Neuronal stem cell (in vitro differentiated cells): ENCODE measurements around the gene MACROD2.
A peak's percentile ranks its signal among the peaks of the same experiment; 100 is the strongest.

Source experiments
- DNase-seq: peaks from one replicate; pipeline ENCODE4 v3.0.0-alpha.2; 2013; ENCODE audit warnings: low spot score
- H2AFZ ChIP-seq: one replicate; pipeline ENCODE4 v1.6.1; 2013; ENCODE audit warnings: mild to moderate bottlenecking, low read length, inconsistent platforms
- H2AK5ac ChIP-seq: 2 replicates; pipeline ENCODE4 v1.6.1; 2013; ENCODE audit warnings: low read depth, mild to moderate bottlenecking, inconsistent platforms, low read length, moderate library complexity, mixed read lengths
- H2BK120ac ChIP-seq: 2 replicates; pipeline ENCODE4 v1.6.1; 2013; ENCODE audit warnings: low read depth, mild to moderate bottlenecking, inconsistent platforms, low read length, moderate library complexity, mixed read lengths
- H2BK12ac ChIP-seq: one replicate; pipeline ENCODE4 v1.6.1; 2013; ENCODE audit warnings: low read length, inconsistent platforms
- H2BK15ac ChIP-seq: 2 replicates; pipeline ENCODE4 v1.6.1; 2013; ENCODE audit warnings: mild to moderate bottlenecking, low read length, inconsistent platforms, mixed read lengths
- H2BK5ac ChIP-seq: one replicate; pipeline ENCODE4 v1.6.1; 2013; ENCODE audit warnings: inconsistent platforms, mild to moderate bottlenecking, low read length, moderate library complexity
- H3K14ac ChIP-seq: one replicate; pipeline ENCODE4 v1.6.1; 2013; ENCODE audit warnings: low read length, inconsistent platforms
- H3K18ac ChIP-seq: 2 replicates; pipeline ENCODE4 v1.6.1; 2013; ENCODE audit warnings: low read length, inconsistent platforms
- H3K23ac ChIP-seq: 2 replicates; pipeline ENCODE4 v1.6.1; 2013; ENCODE audit warnings: low read depth, mild to moderate bottlenecking, mixed read lengths, low read length, inconsistent platforms; ENCODE audit not compliant: poor library complexity
- H3K27ac ChIP-seq: replicated peaks from 3 replicates; pipeline ENCODE4 v1.5.1; 2013; ENCODE audit warnings: low read length, inconsistent platforms
- H3K27me3 ChIP-seq, 3 experiments: 2 replicates each; pipeline ENCODE4 v1.6.1; 2013; ENCODE audit warnings: low read length in 3 of 3, mild to moderate bottlenecking in 2 of 3, inconsistent platforms in 1 of 3, low read depth in 1 of 3, mixed read lengths in 1 of 3, moderate library complexity in 1 of 3; ENCODE audit not compliant: control insufficient read depth in 3 of 3, insufficient read depth in 3 of 3
- H3K36me3 ChIP-seq, 2 donors: replicated peaks in 1 of 2; 2 replicates each; pipeline ENCODE4 v1.6.1; 2013; ENCODE audit warnings: low read length in 2 of 2; ENCODE audit not compliant: control insufficient read depth in 2 of 2, insufficient read depth in 2 of 2
- H3K4ac ChIP-seq: 2 replicates; pipeline ENCODE4 v1.6.1; 2013; ENCODE audit warnings: inconsistent platforms, mild to moderate bottlenecking, low read length, moderate library complexity
- H3K4me1 ChIP-seq, 2 donors: 1 replicate in 1 of 2; 2 replicates in 1 of 2; pipeline ENCODE4 v1.6.1; 2013; ENCODE audit warnings: low read length in 2 of 2, low read depth in 1 of 2; ENCODE audit not compliant: control insufficient read depth in 2 of 2, insufficient read depth in 1 of 2
- H3K4me2 ChIP-seq: one replicate; pipeline ENCODE4 v1.6.1; 2013; ENCODE audit warnings: mild to moderate bottlenecking, low read length, inconsistent platforms; ENCODE audit not compliant: insufficient read depth, poor library complexity, severe bottlenecking
- H3K4me3 ChIP-seq, 2 donors: 2 replicates each; pipeline ENCODE4 v1.5.1; 2013; ENCODE audit warnings: low read length in 2 of 2, mild to moderate bottlenecking in 2 of 2, inconsistent platforms in 1 of 2, moderate library complexity in 1 of 2
- H3K79me1 ChIP-seq: one replicate; pipeline ENCODE4 v1.6.1; 2013; ENCODE audit warnings: low read depth, mild to moderate bottlenecking, inconsistent platforms, low read length, moderate library complexity
- H3K9ac ChIP-seq: one replicate; pipeline ENCODE4 v1.6.1; 2013; ENCODE audit warnings: mild to moderate bottlenecking, low read depth, low read length, inconsistent platforms; ENCODE audit not compliant: poor library complexity
- H3K9me3 ChIP-seq, 2 donors: replicated peaks in 1 of 2; 2 replicates each; pipeline versions ENCODE3 to v1.6.1; 2013; ENCODE audit warnings: low read length in 2 of 2, mild to moderate bottlenecking in 2 of 2, inconsistent platforms in 1 of 2, low read depth in 1 of 2, mixed read lengths in 1 of 2, moderate library complexity in 1 of 2; ENCODE audit not compliant: control insufficient read depth in 2 of 2, insufficient read depth in 1 of 2
- H4K8ac ChIP-seq: one replicate; pipeline ENCODE4 v1.6.1; 2013; ENCODE audit warnings: low read depth, mild to moderate bottlenecking, inconsistent platforms, low read length, moderate library complexity
- H4K91ac ChIP-seq: one replicate; pipeline ENCODE4 v1.6.1; 2013; ENCODE audit warnings: low read length, low read depth, mild to moderate bottlenecking, inconsistent platforms; ENCODE audit not compliant: poor library complexity
- WGBS, 2 donors: extraction: QIAGEN DNeasy Blood & Tissue Kit; methylation state at CpG; one replicate each; pipeline ENCODE4 v1.1.7; 2013; ENCODE audit warnings: missing lambda C conversion rate in 2 of 2, mixed read lengths in 1 of 2; ENCODE audit not compliant: insufficient read length in 2 of 2, insufficient replicate concordance in 1 of 2; ENCODE audit errors: extremely low coverage in 2 of 2; 5-methylcytosine and 5-hydroxymethylcytosine counted together

MACROD2 gene

GRCh38 chr20:14450256-14450655 is 454.9 kb downstream of the MACROD2 start:
- DNase-seq: no peak

GRCh38 chr20:14451458-14451857 is 456.1 kb downstream of the MACROD2 start:
- no peak overlapping the region for H3K4me3 ChIP-seq
- H2BK12ac ChIP-seq: no peak overlapping the region
- peak overlapping the region; percentile 80 for H3K18ac ChIP-seq
- no CpG with 5 or more reads among the region's 4 CpGs for WGBS, 2 donors
- H3K4me2 ChIP-seq: no peak overlapping the region
- H2AFZ ChIP-seq: no peak overlapping the region
- H3K14ac ChIP-seq: peak overlapping the region; percentile 38
- H3K27ac ChIP-seq: no peak overlapping the region
- no peak overlapping the region for H2AK5ac ChIP-seq
- no peaks in the 10 kb centered on the region for H3K36me3 ChIP-seq
- no peak overlapping the region for H4K91ac ChIP-seq
- no peak overlapping the region for H2BK5ac ChIP-seq
- no peak overlapping the region for H3K4ac ChIP-seq
- no peak overlapping the region for H2BK15ac ChIP-seq
- DNase-seq: no peak
- H3K79me1 ChIP-seq: no peaks in the 10 kb centered on the region
- H4K8ac ChIP-seq: no peak overlapping the region
- H3K4me1 ChIP-seq: no peaks in the 10 kb centered on the region
- H2BK120ac ChIP-seq: no peak overlapping the region
- H3K9me3 ChIP-seq: peaks cover 3 to 6% of the 10 kb centered on the region in 2 donors
- no peak overlapping the region for H3K9ac ChIP-seq
- H3K27me3 ChIP-seq: no peaks in the 10 kb centered on the region
- H3K23ac ChIP-seq: no peak overlapping the region

More at GRCh38 chr20:14450256-14450655, 454.9 kb downstream of the MACROD2 start:
- no peak overlapping the region for H3K23ac ChIP-seq
- no peak overlapping the region for H2AK5ac ChIP-seq
- WGBS, 2 donors: no CpG with 5 or more reads among the region's 2 CpGs
- no peaks in the 10 kb centered on the region for H3K79me1 ChIP-seq
- no peak overlapping the region for H3K18ac ChIP-seq
- H2BK15ac ChIP-seq: no peak overlapping the region
- H3K14ac ChIP-seq: no peak overlapping the region
- H4K8ac ChIP-seq: no peak overlapping the region
- no peak overlapping the region for H2BK5ac ChIP-seq
- no peaks in the 10 kb centered on the region for H3K36me3 ChIP-seq
- H3K4me2 ChIP-seq: no peak overlapping the region
- no peaks in the 10 kb centered on the region for H3K4me1 ChIP-seq
- no peak overlapping the region for H3K4ac ChIP-seq
- H3K9me3 ChIP-seq: peaks cover 3 to 6% of the 10 kb centered on the region in 2 donors
- no peak overlapping the region for H2AFZ ChIP-seq
- H3K9ac ChIP-seq: no peak overlapping the region
- no peak overlapping the region for H3K4me3 ChIP-seq
- no peak overlapping the region for H2BK12ac ChIP-seq
- no peak overlapping the region for H3K27ac ChIP-seq
- no peak overlapping the region for H4K91ac ChIP-seq
- H2BK120ac ChIP-seq: no peak overlapping the region
- H3K27me3 ChIP-seq: no peaks in the 10 kb centered on the region

- H4K91ac ChIP-seq: no peak overlapping the region
Measured at GRCh38 chr20:14453259-14453658, 457.9 kb downstream of the MACROD2 start.

GRCh38 chr20:14454296-14454695 is 459.0 kb downstream of the MACROD2 start:
- H3K23ac ChIP-seq: no peak overlapping the region
- no peak overlapping the region for H3K14ac ChIP-seq
- no peaks in the 10 kb centered on the region for H3K27me3 ChIP-seq
- no peak overlapping the region for H3K4me3 ChIP-seq
- DNase-seq: no peak
- no peak overlapping the region for H2BK15ac ChIP-seq
- no peak overlapping the region for H4K91ac ChIP-seq
- no peak overlapping the region for H3K27ac ChIP-seq
- no peak overlapping the region for H2BK12ac ChIP-seq
- no CpG with 5 or more reads among the region's 1 CpG for WGBS, 2 donors
- no peak overlapping the region for H2AFZ ChIP-seq
- H3K4me1 ChIP-seq: no peaks in the 10 kb centered on the region
- H3K9me3 ChIP-seq: peaks cover 3 to 6% of the 10 kb centered on the region in 2 donors
- H2BK120ac ChIP-seq: no peak overlapping the region
- H3K9ac ChIP-seq: no peak overlapping the region
- no peak overlapping the region for H4K8ac ChIP-seq
- H3K4me2 ChIP-seq: no peak overlapping the region
- H2BK5ac ChIP-seq: no peak overlapping the region
- H2AK5ac ChIP-seq: no peak overlapping the region
- no peaks in the 10 kb centered on the region for H3K79me1 ChIP-seq
- no peak overlapping the region for H3K18ac ChIP-seq
- no peak overlapping the region for H3K4ac ChIP-seq
- no peaks in the 10 kb centered on the region for H3K36me3 ChIP-seq

More at GRCh38 chr20:14453259-14453658, 457.9 kb downstream of the MACROD2 start:
- H2BK15ac ChIP-seq: no peak overlapping the region
- no peak overlapping the region for H2BK12ac ChIP-seq
- H3K4me3 ChIP-seq: no peak overlapping the region
- H3K4me2 ChIP-seq: no peak overlapping the region
- H2AFZ ChIP-seq: no peak overlapping the region
- no peak overlapping the region for H2BK120ac ChIP-seq
- no peak overlapping the region for H2BK5ac ChIP-seq
- no peaks in the 10 kb centered on the region for H3K4me1 ChIP-seq
- no peak overlapping the region for H3K9ac ChIP-seq
- H3K18ac ChIP-seq: no peak overlapping the region
- DNase-seq: no peak
- H3K4ac ChIP-seq: no peak overlapping the region
- no peak overlapping the region for H4K8ac ChIP-seq
- H3K27ac ChIP-seq: no peak overlapping the region
- H3K79me1 ChIP-seq: no peaks in the 10 kb centered on the region
- WGBS, 2 donors: no CpG with 5 or more reads among the region's 3 CpGs
- no peaks in the 10 kb centered on the region for H3K27me3 ChIP-seq
- no peak overlapping the region for H3K14ac ChIP-seq
- H3K36me3 ChIP-seq: no peaks in the 10 kb centered on the region
- peaks cover 3 to 6% of the 10 kb centered on the region in 2 donors for H3K9me3 ChIP-seq
- H3K23ac ChIP-seq: no peak overlapping the region
- no peak overlapping the region for H2AK5ac ChIP-seq
